DND-41 (cell line): ENCODE results near the gene PLEK.

ENCODE experiments used
- EZH2 ChIP-seq: IDR thresholded peaks from 3 replicates; pipeline ENCODE4 v1.6.1; 2012; ENCODE audit warnings: borderline replicate concordance, low read depth, mild to moderate bottlenecking, moderate library complexity, low read length, inconsistent platforms; ENCODE audit not compliant: severe bottlenecking
- TF ChIP-seq, protein P1 (sequence below): IDR thresholded peaks from 2 replicates; pipeline ENCODE4 v1.5.1; 2012; ENCODE audit warnings: borderline replicate concordance, low read length, moderate library complexity, mild to moderate bottlenecking; ENCODE audit not compliant: poor library complexity, severe bottlenecking; ENCODE audit errors: extremely low read depth

DNA sequence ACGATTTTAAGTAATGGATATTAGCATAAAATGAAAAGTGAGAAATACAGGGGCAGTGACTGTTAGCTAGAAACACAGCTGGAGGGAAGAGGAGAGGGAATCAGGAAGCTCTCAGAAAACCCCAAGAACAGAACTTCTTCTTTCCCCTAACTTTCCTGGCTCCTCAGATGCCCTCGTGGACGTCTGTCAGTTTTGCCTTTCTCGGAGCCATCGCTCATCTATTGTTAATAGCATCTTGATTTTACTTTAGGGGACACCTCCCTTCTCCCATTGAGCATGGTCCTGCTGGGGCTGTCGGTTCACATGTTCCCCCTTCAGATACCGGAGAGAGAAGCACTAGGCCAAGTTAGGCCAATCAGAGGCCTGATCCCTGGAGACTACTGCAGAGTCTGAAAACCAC lies 2.3 kb upstream of the PLEK start:
- TF ChIP-seq, protein P1, sequence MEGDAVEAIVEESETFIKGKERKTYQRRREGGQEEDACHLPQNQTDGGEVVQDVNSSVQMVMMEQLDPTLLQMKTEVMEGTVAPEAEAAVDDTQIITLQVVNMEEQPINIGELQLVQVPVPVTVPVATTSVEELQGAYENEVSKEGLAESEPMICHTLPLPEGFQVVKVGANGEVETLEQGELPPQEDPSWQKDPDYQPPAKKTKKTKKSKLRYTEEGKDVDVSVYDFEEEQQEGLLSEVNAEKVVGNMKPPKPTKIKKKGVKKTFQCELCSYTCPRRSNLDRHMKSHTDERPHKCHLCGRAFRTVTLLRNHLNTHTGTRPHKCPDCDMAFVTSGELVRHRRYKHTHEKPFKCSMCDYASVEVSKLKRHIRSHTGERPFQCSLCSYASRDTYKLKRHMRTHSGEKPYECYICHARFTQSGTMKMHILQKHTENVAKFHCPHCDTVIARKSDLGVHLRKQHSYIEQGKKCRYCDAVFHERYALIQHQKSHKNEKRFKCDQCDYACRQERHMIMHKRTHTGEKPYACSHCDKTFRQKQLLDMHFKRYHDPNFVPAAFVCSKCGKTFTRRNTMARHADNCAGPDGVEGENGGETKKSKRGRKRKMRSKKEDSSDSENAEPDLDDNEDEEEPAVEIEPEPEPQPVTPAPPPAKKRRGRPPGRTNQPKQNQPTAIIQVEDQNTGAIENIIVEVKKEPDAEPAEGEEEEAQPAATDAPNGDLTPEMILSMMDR: no peak
- TF ChIP-seq EZH2: no peak
